GM12873 (cell line): ENCODE measurements around the gene SUMO1.
A peak's percentile ranks its signal among the peaks of the same experiment; 100 is the strongest.

Experiments
- TF ChIP-seq, protein P1 (sequence below): IDR thresholded peaks from 2 replicates; pipeline ENCODE4 v1.5.1; 2012; ENCODE audit warnings: low read depth, mild to moderate bottlenecking, moderate library complexity, low read length, control low read depth; ENCODE audit not compliant: insufficient read depth; ENCODE audit errors: missing control alignments

Gene SUMO1

DNA sequence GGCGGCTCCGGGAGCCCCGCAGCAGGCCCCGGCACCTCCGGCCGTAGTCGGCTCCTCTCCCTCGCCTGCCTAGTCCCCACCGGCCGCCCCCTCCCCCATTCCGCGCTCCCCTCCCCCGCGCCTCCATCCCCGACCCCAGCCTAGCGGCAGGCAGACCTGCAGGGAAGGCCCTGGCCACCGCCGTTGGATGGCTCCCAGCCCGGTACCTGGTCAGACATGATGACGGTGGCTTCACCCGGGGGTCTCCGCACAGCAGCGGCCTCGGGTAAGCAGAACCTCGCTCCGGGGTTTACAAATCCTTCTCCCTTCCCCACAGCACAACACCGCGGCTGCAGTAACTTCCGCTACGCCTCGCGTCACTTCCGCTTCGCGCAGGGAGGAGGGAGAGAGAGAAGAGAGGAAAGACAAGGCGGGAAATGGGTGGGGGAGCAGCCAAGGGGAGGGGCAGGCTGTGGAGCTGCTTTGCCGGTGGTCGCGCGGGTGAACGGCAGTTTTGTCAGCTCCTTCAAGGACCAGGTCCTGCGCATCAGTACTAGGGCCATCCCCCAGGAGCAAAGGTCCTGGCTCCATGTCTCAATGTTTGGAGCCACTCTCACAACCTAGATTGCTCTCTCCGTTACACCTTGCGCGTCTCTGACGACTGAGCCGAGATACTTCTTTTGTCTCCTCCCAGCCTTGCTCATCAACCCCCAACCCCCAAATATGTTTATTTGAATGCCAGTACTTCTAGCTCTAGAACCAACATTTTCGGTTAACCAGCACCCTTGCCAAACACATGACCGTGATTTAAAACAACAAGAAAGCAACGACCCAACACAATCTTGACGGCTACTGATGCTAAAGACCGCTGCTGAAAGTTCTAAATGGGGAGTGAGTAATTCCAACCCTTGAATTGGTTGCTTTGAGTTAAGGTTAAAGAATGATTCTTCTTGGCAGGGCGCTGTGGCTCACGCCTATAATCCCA lies at the start of gene SUMO1:
Gene SUMO1 (minus strand): TSS at position 364 of the 964 bp plus-strand sequence. CDS start 146 bp downstream, at position 218.
- TF ChIP-seq, protein P1, sequence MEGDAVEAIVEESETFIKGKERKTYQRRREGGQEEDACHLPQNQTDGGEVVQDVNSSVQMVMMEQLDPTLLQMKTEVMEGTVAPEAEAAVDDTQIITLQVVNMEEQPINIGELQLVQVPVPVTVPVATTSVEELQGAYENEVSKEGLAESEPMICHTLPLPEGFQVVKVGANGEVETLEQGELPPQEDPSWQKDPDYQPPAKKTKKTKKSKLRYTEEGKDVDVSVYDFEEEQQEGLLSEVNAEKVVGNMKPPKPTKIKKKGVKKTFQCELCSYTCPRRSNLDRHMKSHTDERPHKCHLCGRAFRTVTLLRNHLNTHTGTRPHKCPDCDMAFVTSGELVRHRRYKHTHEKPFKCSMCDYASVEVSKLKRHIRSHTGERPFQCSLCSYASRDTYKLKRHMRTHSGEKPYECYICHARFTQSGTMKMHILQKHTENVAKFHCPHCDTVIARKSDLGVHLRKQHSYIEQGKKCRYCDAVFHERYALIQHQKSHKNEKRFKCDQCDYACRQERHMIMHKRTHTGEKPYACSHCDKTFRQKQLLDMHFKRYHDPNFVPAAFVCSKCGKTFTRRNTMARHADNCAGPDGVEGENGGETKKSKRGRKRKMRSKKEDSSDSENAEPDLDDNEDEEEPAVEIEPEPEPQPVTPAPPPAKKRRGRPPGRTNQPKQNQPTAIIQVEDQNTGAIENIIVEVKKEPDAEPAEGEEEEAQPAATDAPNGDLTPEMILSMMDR: no peak

DNA sequence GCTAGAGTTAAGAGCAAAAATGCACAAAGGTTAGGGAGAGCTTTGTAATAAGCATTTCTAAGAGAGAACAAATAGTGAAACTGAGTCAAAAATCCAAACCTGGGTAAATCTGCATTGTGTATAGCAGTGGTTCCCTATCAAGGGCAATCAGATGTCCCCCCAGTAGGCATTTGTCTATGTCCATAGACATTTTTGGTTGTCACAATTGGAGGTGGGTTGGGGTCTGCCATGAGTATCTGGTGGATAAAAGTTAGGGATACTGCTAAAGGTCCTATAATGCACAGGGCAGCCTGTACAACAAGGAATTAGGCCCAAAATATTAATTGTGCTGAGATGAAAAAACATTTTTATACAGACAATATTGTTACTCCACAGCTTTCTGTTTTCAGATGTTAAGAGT lies 48.2 kb upstream of the SUMO1 start:
- TF ChIP-seq, protein P1: no peak

DNA sequence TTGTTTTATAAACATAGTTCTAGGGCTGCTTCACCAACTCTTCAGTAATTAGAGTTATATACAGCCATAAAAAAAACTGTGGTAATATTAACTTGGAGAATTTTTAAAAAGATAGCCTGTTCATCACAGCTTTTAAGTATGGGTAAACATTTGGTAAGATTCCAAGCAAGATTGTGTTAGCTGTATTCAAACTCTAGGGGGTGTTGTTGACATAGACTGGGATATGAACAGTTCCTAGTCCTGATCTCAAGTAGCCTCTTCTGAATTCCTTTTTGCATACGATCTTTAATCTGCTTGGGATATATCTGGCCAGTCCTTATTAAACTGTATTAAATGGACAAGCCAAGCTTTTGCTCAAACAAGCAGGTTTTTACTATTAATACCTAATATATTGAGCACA lies 40.5 kb upstream of the SUMO1 start:
- TF ChIP-seq, protein P1: peak; percentile 47

GRCh38 chr2:202278036-202278760 lies 39.8 kb upstream of the SUMO1 start:
- TF ChIP-seq, protein P1: no peak

DNA sequence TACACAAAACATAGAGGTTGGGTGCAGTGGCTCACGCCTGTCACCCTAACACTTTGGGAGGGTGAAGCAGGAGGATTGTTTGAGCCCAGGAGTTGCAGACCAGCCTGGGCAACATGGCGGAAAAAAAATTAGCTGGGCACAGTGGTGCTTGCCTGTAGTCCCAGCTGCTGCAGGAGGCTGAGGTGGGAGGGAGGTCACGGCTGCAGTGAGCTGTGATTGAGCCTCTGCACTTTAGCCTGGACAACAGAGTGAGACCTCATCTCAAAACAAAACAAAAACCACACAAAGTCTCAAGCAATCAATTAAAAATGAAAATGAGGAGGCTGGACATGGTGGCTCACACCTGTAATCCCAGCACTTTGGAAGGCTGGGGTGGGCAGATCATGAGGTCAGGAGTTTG lies 32.1 kb upstream of the SUMO1 start:
- TF ChIP-seq, protein P1: no peak

GRCh38 chr2:202269585-202269984 lies 31.2 kb upstream of the SUMO1 start:
- TF ChIP-seq, protein P1: no peak

DNA sequence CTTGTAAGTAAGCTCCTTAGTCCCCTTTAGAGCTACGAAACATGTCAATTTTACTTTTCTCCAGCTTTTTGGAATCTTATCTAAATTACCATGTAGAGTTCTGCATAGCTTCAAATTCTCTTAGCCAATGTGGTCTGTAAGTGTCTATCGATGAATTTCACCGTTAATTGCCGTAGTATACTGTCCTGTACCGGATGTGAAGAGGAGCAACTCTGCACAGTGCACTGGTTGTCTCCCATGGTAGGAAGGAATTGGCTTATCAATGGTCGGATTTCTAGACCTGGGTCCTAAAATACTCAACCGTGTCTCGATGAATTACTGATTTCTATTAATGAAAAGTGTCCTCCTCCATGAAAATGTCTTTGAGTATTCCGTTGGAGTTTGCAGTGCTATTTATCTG lies 29.1 kb upstream of the SUMO1 start:
- TF ChIP-seq, protein P1: no peak
